Stimulated activated CD4-positive, alpha-beta T cell treated with anti-CD3 and anti-CD28 coated beads, Interleukin-12 subunit alpha, Interleukin-12 subunit beta, amount 100 ng/mL, for 24 hours (primary cell): ENCODE data around the gene LRRC14B.

Source experiments
- DNase-seq, 2 experiments: peaks; one replicate each; pipeline ENCODE4 v3.0.0-alpha.2; 2020; ENCODE audit warnings: low read depth in 2 of 2

LRRC14B gene

DNA sequence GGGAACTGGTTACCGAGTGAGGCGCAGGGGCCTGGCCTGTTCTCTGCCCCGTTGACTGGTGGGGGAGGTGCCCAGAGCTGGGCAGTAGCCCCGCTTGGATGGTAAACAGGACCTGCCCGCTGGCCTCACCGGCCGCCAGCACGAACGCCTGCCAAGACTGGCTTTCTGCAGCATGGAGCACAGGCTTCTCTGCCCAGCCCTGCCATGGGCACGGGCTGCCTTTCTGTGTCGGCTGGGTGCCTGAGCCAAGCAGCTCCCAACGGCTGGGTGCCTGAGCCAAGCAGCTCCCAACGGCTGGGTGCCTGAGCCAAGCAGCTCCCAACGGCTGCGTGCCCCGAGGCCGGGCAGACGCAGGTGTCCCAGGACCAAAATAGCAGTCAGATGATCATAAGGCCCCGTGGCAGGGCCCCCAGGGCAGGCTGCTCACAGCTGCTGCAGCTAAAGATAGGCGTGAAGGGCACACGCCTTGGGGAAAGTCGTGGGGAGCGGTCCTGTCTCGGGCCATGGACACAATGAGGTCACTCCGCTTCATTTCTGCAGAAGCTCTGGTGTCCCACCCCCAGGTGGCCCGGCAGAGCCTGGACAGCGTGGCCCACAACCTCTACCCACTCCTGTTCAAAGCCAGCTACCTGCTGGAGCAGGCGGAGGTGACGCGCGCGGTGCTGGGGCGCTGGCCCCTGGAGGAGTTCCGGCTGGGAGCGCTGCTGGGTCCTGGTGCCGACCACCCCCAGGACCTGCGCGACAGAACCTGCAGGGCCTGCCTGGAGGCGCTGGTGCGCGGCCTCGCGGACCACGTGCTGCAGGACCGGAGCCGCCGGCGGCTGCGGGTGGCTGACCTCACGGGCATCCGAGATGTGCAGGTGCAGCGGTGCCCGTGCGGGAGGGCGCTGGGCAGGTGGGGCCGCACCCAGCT lies at the start of gene LRRC14B:
TSS of gene LRRC14B (plus strand) at position 460 of the 913 bp plus-strand sequence. CDS start at position 504, 44 bp downstream.
- no peak for DNase-seq

DNA sequence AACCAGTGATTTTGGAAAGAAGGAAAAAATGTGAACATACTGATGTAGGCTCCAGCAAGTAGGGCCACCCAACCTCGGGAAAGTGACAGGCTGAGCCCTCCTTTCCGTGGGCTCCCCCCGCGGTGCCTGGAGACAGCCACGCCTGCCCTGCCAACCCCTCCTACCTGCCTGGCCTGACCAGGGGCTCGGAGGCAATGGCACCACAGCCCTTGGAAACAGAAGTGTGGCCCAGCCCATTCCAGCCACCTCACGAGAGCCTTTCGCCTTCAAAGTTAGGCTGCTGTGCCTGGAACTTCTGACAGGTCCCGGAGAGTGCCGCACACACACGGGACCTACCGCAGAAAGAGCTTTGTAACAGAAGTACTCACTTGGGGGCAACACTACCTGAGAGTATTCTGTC lies 49.5 kb upstream of the LRRC14B start:
- no peak for DNase-seq

DNA sequence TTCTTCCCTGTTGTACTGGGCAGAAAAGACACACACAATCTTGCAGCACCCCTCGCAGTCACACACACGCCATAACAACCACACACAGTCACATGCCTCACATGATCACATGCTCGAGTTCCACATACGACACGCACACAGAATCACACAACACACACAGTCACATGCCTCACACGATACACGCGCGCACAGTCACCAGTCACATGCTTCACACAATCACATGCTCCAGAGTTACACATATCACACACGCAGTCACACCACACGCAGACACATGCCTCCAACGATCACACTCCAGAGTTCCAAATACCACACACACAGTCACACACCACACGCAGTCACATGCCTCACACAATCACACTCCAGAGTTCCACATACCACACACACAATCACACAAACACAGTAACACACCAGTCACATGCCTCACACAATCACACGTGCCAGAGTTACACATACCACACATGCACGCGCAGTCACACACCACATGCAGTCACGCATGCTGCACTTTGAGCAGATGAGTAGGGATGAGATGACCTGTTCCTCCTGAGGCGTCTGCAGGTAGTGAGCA lies 49.0 kb upstream of the LRRC14B start:
- DNase-seq: no peak

DNA sequence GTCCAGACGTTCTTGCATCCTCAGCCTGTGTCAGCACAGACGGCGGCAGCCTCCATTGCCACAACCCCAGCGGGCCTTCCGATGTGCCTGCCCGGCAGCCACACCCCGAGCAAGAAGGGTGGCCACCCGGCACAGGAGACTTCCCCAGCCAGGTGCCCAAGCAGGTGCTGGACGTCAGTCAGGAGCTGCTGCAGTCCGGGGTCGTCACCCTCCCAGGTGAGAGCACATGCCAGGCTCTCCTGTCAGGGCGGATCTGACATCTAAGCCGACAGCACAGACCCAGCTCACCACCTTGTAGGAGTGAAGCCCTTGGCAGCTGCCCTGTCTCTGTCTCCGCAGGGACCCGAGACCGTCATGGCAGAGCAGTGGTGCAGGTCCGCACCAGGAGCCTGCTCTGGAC lies 48.3 kb upstream of the LRRC14B start:
- no peak for DNase-seq

DNA sequence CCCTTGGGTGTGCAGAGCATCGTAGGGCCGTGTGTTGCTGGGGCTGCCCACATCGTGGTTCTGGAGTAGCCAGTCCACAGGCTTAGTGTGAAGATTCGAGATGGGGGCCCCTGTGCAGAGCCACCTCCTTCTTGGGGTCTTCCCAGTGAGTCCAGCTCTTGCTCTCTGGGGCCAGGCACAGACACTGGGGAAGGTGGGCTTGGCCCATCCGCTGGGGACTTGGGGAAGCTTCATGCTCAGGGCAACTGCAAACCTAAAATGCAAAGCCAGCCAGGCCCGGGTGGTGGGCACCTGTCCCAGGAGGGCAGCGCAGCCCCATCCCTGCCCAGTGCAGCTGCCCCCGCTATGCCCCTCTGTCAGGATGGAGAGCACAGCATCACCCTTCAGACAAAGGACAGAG lies 46.4 kb upstream of the LRRC14B start:
- DNase-seq: no peak

DNA sequence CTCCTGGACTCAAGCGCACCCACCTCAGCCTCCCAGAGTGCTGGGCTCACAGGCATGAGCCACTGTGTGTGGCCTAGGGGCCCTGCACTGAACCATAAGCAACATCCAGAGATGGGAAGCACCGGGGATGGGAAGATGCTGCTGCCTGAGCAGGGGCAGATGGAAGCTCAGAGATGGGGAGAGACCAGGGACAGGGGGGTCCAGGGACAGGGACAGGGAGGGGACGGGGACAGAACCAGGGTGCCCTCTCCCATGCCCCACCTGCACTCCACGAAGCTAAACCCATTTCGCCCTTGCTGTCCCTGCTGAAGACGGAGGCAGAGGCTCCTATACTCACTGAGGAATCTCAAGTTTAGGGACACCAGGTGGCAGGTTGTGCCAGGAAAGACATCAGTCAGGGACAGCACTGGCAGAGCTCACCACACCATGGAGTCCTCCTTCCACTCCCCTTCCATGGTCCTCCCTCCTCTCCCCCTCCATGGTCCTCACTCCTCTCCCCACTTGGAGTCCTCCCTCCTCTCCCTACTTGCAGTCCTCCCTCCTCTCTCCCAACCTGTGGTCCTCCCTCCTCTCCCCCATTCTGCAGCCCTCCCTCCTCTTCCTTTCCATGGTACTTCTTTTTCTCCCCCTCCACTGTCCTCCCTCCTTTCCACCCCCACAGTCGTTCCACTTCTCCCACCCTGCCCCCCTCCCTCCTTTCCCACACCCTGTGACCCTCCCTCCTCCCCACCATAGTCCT lies 45.5 kb upstream of the LRRC14B start:
- no peak for DNase-seq

DNA sequence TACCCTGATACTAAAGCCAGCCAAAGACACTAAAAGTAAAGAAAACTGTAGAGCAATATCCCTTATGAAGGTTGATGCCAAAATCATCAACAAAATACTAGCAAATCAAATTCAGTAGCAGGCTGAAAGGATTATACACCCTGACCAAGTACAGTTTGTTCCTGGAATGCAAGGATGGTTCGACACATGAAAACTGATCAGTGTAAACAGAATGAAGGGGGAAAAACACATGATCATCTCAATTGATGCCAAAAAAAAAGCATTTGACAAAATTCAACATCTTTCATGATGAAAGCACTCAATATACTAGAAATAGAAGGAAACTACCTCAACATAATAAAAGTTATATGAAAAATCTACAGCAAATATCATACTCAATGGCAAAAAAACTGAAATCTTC lies 43.5 kb upstream of the LRRC14B start:
- no peak for DNase-seq

DNA sequence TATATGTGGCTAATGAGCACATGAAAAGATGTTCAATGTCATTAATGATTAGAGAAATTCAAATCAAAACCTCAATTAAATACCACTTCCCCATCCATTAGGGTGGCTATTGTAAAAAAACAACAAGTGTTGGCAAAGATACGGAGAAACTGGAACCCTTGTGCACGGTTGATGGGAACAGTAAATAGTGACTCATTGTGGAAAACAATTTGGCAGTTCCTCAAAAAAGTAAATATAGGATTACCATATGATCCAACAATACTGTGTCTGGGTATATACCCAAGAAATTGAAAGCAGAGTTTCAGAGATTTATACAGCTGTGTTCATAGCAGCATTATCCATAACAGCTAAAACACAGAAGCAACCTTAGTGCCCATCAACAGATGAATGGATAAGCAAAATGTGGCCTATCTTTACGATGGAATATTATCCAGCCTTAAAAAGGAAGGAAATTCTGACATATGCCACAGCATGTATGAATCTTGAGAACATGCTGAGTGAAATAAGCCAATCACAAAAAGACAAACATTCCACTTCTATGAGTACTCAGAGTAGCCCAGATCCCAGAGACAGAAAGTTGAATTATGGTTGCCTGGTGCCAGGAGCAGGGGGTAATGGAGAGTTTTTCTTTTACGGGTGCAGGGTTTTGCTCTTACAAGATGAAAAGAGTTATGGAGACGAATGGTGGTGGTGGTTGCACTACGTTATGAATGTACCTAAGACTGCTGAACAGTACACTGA lies 41.4 kb upstream of the LRRC14B start:
- DNase-seq: no peak

DNA sequence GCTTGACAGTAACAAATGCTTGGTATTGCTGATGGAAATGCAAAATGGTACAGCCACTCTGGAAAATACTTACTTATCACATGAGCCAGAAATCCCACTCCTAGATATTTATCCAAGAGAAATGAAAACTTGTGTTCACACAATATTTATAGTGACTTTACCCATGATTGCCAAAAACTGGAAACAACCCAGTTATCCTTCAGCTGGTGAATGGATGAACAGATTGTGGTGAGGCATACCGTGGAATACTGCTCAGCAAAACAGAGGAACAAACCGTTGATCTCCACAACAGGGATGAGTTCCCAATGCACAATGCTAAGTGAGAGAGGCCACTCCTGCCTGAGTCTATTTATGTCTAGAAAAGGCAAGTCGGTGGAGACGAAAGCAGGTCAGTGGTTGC lies 40.5 kb upstream of the LRRC14B start:
- no peak for DNase-seq

DNA sequence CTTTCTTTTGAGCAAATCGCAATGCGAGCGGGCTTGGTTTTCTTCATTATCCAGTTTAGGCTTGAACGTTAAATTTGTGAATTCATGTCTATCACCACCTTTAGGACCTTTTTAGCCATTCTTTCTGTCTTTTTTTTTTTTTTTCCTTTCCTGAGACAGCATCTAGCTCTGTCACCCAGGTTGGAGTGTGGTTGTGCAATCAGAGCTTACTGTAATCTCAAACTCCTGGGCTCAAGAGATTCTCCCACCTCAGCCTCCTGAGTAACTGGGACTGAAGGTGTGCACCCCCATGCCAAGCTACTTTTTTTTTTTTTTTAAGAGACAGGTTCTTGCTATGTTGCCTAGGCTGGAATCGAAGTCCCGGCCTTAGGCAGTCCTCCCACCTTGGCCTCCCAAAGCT lies 39.2 kb upstream of the LRRC14B start:
- no peak for DNase-seq

DNA sequence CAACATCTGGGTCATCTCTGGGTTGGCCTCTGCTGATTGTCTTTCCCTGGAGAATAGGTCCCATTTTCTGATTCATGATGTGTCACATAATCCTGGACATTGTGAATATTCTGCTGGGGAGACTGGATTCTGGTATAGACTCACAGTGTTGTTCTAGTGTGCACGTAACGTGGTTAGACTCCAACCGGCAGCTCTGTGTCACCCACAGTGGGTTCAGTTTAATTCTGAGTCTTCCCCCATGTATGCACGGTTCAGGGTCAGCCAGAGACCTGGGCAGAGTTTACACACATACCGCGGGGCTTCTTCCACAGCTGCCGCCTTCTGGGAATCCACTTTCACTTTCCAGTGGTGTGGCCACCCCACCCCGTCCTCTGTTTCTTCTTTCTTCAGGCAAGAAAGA lies 38.0 kb upstream of the LRRC14B start:
- DNase-seq: no peak

DNA sequence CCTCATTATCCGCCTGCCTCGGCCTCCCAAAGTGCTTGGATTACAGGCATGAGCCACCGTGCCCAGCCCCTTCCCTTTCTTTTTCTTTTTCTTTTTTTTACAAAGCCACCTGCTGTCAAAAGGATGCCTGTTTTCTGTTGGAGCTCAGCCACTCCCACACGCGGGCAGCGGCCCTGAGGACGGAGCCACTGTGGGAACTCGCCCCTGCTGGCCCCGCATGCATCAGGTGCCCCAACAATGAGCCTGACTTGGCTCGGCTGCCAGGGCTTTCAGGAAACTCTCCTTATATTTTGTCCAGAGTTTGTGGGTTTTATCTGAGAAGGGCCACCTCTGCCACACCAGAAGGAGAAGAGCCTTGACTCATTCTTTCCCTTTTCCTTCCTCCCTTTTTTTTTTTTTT lies 37.1 kb upstream of the LRRC14B start:
- DNase-seq: no peak

DNA sequence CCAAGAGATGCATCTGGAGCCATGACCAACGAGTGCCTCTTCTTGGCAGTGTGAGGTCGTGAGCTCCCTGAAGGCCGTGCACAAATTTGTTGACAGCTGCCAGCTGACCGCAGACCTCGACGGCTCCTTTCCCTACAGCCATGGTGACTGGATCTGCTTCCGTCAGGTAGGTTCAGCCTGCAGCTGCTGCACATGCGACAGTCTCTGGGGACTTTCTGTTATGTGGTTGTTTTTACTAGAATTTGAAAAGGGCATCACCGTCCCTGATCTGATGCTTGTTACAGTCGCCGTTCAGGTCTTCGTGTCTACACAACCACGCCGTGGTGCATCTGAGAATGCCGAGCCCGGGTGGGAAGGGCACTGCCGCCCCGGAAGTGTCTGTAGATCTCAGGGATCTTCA lies 36.5 kb upstream of the LRRC14B start:
- no peak for DNase-seq

DNA sequence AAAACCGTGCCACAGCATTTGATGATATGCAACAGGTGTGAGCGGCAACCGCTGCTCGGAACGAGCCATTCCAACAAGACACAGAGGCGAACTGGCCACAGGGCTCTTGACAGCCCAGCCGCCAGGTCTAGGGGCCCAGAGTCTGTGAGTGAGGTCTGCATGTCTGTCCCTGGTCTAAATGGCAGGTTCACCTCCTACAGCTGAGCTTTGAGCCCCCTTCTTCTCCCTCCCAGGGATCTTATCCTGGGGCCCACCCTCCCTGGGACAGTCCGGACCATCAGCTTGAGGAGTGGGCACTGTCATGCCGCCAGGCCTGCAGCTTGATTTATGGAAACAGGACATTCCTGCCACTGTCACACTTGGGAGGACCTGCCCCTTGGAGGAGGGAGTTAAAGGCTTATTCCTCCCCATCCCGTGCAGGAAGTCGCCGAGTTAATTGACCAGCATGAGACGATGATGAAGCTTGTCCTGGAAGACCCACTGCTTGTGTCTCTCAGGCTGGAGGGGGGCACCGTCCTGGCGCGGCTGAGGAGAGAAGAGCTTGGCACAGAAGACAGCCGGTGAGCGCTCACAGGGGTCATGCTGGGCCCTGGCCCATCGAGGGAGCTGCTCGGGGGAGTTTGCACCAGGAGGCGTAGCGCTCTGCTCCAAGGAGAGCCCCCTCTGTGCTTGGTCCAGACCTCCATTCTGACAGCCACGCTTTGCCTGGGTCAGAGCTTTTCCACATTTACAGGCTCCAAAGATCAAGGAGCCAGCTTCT lies 35.5 kb upstream of the LRRC14B start:
- DNase-seq: no peak

DNA sequence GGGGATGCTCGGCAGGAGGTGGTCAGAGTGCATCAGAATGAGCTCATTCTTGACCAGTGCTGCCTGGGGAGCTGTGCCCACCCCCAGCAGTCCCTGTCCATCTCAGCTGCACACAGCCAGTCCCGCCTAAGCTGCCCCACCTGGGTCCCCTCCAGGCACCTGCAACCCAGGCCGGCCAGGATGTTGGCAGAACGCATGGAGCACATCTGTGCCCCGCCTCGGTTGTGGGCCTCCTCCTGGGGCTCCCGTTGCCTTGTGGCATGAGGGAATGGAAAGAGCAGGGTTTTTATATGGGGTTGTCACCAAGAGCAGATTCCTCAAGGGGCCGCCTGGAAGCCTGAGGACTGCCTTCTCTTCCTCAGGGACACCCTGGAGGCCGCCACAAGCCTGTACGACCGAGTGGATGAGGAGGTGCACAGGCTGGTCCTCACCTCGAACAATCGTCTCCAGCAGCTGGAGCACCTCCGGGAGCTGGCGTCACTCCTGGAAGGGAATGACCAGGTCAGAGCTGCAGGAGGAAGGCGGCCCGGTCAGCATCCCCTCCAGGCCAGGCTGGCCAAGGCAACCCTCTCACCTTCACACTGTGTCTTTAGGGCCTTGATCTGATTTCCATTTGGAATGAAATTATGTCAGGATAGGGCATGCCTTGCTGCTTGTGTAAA lies 34.8 kb upstream of the LRRC14B start:
- no peak for DNase-seq

DNA sequence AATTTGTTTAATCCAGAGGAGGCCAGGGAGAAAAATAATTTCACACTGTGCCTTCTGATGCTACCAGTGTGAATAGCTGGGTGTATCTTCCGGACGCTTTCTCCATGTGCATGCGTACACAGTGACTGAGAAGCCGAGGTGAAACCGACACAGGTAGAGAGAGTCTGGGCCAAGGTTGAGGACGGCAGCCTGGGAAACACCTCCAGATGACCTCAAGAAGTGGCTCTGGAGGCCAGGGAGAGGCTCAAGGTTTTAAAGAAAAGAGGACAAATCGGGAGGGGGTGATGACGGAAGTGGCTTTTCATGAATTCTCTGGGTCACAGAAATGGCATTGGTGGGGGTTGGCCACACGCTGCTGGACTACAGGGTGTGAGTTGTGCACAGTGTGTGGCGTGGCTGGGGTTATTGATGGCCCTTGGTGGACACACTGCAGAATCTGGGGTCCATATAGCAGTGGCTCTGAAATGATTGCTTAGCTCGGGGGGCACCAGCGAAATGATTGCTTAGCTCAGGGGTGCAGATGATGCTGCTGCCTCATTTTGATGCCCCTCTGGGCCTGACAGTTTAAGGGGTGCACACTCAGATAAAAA lies 34.1 kb upstream of the LRRC14B start:
- DNase-seq: no peak

DNA sequence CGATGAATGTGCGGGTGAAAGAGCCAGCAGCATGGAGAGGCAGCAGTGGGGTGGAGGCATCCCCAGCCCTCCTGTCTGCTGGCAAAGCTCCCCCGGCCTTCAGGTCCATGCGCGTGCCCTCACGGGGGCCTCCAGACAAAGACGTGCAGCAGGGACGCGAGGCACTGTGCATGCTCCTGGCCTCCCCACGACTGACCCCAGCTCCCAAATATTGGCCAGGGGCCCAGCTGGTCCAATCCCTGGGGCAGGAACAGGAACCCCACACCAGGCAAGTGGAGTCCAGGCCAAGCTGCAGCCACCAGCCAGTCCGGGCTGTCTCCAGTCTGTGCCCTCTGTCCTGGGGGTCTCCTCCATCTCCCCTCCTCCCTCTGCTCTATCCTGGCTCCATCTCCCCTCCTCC lies 33.5 kb upstream of the LRRC14B start:
- DNase-seq: no peak

DNA sequence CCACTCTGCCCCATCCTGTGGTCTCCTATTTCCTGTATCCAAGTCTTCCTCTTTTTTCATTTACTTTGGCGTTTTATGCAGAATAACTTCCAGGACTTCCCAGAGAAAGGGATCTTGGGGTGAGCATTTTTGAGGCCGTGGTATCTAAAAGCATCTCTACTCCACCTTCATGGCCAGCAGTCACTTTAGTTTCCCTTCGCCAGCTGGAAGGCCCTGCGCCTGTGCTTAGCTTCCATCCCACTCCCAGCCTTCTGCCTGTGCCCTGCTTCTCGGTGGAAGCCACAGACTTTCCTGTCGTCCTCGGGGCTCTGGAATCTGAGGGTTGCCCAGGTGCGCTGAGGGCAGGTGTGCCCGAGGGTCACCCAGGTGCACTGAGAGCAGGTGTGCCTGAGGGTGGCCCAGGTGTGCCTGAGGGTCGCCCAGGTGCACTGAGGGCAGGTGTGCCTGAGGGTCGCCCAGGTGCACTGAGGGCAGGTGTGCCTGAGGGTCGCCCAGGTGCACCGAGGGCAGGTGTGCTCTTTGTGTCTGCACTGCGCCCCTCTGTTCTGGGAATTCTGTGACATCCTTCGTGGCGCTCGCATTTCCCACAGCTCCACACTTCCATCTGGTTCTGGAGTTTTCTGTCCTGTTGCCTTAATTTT lies 32.4 kb upstream of the LRRC14B start:
- no peak for DNase-seq

DNA sequence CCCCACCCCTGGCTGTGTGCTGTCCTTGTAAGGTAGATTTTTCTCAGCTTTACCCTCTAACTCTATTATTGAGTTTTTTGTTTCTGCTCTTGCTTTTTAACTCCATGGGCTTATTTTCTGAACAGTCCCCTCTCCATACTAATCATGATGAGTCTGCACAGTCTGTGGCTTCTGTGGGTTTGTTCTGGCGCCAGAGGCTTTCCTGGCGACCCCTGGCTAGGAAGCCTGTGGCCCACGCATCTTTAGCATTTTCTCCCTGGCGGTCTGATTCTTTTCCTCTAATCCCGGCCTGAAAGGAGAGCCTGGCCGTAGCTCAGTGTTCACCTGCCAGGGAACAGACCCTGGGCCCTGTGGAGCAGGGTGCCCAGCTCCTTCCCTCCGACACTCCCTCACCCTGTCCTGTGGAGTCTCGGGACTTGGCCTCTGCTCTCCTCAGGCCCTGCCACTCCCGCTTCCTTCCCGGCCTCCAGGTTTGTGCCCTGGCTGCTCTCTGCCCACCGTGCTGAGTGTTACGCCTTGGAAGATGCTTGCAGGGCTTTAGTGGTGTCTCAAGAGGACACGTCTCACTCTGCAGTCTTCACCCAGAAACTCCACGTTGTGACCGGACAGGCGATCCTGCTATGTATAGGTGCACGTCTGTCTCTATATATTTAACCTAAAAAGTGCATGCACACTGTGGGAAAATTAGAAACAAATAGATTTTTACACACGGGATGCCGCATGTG lies 31.7 kb upstream of the LRRC14B start:
- DNase-seq: no peak
